HG03575 (cell line): ENCODE measurements around the gene ITGB1BP1.
"Not testable (repeated sequence)": the region's sequence is repeated elsewhere in the genome, so short reads cannot be mapped to it uniquely, and the experiment has no call there.

Experiments used
- ATAC-seq: cut with Tn5 transposase; IDR thresholded peaks from one replicate; pipeline ENCODE4 v1.9.1; 2021; ENCODE audit not compliant: unreplicated experiment, insufficient number of reproducible peaks, low FRiP score; ENCODE audit errors: extremely low read depth

The ITGB1BP1 gene

DNA sequence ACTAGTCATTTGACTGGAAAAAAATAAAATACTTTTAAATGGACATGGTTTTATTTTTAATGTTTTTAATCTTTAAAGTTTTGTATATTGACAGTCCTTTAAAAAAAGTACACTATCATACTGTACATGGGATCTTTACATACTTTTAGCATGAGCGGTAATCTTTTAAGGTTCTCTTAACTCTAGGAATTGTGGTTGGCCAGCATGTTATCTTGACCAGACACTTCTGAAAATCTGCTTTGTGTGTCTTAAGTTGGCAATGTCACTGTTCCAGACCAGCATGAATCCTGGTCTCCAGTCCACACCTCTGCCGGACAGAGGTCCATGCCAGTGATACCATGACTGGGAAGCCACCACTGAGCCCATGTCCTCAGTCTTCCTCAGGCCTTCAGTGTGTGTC, 17.7 kb downstream of the ITGB1BP1 start:
- ATAC-seq = no peak

DNA sequence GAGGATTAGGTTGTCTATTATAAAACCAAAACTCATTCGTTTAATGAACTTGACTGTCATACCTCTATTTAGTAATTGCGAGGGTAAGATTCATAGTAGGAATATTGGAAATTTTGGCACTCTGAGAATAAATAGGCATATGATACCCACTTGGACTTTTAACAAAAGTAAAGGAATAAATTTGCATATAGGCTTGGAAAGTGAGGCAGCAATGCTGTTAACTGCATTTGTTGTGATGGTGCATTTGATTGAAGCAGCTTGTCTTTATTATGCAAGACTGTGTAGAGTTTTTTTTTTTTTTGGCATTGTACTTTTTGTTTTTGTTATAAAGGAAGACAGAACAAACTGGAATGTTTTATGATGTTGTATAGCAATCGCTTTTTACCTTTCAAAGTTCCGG, 18.9 kb downstream of the ITGB1BP1 start:
- no peak for ATAC-seq

DNA sequence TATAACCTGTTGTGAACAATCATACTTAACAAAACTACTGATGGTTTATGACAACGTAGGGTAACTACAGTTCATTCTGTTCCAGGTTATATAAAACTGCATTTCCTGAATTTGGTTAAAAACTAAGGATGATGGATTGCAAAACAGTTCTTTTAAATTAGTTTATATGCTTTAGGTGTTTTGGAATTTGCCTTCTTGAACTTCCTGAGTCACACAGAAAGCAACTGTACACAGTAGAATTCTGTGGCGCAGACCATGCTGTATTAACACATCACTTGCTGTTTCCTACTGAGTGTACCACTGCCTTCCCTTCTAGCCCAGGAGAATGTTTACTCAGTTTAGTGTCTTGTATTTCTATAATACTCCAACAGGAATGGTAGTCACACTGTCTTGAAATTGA, 19.4 kb downstream of the ITGB1BP1 start:
- no peak for ATAC-seq

DNA sequence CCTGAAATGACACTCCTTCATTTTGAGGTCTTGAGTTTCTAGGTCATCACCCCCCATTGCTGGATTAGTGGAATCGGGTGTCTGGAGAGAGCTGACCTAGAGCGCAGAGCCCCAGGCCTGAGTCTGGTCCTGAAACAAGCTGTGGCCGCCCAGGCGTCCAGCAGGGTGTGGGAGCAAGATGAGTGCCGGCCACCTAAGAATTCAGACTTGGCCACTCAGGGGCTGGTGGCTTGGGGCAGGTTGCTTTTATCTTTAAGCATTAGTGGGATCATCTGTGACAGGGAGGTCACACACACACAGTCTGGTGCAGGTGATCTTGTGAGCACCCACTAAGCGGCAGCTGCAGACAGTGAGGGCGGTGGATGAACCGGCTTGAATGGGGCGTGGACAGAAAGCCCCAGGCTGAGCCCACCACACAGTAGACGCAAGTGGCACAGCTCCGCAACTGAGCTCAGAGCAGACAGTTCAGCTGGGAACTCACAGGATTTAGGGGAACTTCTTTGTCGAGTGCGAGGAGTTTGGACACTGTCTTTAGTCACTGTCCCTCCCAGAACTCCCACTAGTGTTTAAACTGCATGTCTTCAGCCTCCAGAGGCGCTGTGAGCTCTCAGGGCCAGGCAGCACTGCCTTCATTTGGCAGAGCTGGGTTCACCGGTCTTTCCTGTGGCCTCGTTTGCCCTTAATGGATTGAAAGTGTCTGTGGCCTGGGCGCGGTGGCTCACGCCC, 21.5 kb downstream of the ITGB1BP1 start:
- no peak for ATAC-seq

DNA sequence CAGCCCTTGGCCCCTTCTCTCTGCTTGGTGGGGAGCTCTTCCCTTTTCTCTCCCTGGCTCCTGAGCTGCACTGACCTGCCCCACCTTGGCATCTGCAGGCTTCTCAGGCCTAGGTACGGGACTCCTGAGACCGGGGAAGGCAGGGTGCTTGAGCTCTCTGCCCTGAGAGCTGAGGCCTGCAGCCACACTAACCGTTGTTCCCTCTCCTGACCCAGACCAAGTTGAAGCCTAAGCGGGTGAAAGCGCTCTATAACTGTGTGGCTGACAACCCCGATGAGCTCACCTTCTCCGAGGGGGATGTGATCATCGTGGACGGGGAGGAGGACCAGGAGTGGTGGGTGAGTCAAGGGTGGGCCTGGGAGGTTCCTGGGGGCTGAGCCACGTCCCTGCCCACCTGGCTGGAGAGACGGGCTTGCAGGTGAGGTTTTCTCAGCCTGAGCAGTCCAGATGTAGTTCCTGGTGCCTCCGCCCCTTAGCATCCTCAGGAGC, 22.2 kb downstream of the ITGB1BP1 start:
- no peak for ATAC-seq

DNA sequence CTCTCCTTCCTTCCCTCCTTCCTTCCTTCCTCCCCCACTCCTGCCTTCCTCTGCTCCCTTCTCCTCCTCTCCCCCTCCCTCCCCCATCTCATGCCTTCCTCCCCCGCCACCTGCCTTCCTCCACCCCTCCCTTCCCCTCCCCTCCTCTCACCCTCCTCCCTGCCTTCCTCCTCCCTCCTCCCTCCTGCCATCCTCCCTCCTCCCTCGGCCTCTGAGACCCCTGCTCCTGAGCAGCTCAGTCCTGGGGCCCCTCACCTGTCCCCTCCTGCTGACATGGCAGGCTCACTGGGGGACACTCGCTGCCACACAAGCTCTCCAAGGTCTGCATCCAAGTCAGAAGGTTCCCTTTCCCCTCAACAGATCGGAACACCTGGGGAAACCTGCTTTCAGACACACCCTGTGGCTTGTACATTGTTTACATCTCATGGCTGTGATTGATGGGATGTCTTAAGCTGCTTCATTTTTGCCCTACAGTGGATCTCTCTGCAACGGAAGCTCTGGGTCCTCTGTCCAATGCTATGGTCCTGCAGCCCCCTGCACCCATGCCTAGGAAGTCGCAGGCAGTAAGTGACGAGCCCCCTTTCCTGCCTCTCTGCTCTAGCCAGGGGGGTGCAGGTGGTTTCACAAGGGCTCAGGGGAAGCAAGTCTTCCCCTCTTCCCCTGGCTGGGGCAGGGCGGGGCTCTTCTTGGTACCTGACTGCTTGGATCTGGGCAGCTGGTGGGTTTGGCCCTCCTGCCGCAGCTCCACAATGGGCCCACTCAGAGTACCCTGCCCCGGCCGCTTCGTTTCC, 22.9 kb downstream of the ITGB1BP1 start:
- no peak for ATAC-seq

DNA sequence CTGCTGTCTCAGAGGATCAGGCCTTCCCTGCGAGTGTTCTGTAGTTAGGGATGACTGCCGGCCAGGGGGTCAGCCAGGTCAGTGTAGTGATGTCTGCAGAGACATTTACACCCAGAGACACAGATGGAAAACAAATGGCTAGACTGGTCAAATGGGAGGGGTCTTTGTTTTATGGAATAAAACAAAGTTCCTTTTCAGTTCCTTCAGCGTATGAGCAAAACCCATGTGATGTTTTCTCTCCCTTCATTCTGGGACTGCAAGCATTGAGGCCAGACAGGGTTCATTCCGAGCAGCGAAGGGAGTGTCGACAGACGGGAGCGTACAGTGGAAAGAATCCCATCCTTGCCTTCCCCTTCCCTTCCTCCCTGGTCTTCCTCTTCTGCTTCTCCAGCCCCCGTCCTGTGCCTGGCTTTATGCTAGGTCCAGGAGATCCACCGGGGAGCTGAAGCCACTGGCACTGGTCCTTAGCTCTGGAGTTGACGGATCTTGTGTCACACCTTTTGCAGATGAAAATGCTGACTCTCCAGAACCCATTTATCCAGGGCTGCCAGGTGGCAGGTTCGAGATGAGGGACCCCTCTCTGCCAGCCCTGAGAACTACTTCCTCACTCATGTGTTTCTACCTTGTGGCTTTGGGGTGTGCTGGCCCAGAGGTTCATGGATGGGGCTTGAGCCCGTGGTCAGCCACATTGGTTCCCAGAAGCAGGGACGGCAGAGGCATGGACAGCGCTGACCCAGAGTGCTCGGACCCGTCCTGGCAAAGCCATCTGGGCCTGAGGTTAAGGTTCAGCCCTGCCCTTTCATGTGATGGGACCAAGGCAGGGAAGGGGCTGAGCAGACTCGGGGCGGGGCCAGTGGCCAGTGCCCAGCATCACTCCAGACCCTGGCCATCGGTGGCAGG, 24.2 kb downstream of the ITGB1BP1 start:
- ATAC-seq = no peak

DNA sequence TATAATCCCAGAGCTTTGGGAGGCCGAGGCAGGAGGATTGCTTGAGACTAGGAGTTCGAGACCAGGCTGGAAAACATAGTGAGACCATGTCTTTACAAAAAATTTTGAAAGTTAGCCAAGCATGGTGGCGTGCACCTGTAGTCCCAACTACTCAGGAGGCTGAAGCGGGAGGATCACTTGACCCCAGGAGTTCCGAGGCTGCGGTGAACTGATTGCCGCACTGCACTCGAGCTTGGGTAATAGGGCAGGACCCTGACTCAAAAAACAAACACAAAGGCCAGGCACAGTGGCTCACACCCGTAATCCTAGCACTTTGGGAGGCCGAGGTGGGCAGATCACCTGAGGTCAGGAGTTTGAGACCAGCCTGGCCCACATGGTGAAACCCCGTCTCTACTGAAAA, 25.1 kb downstream of the ITGB1BP1 start:
- ATAC-seq = not testable (repeated sequence)

DNA sequence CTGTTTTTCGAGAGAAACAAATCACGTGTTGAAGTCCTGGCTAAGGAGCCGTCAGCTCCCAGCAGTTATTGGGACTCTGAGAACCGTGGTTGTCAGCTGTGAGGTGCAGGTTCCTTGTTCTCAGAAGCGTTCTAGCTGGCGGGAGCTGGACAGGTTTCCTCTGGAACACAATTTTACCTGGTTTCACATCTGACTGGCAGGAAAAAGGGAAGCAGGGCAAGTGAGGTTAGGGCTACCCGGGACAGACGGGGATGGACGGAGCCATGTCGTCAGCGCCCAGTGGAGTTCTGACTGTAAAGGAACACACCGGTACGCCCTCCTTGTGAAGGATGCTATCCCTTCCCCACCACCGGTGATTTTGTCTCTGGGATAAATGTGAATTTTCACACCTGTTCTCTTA, 26.1 kb downstream of the ITGB1BP1 start:
- no peak for ATAC-seq

DNA sequence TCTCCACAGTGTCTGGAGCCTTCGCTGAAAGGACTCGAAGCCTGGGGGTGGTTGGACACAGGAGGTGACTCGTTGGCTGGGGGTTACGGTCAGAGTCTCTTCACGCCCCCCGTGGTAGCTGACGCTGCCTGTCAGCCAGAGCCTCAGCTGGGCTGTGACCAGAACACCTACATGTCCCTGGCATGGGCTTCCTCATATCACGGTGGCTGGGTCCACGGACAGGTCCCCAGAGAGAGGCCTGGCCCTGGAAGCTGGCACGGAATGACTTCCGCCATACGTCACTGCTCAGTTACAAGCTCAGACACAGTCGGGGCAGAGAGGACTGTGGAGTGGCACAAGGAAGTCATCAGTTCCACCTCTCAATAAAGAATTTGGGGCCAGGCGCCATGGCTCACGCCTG, 28.5 kb downstream of the ITGB1BP1 start:
- ATAC-seq = no peak

DNA sequence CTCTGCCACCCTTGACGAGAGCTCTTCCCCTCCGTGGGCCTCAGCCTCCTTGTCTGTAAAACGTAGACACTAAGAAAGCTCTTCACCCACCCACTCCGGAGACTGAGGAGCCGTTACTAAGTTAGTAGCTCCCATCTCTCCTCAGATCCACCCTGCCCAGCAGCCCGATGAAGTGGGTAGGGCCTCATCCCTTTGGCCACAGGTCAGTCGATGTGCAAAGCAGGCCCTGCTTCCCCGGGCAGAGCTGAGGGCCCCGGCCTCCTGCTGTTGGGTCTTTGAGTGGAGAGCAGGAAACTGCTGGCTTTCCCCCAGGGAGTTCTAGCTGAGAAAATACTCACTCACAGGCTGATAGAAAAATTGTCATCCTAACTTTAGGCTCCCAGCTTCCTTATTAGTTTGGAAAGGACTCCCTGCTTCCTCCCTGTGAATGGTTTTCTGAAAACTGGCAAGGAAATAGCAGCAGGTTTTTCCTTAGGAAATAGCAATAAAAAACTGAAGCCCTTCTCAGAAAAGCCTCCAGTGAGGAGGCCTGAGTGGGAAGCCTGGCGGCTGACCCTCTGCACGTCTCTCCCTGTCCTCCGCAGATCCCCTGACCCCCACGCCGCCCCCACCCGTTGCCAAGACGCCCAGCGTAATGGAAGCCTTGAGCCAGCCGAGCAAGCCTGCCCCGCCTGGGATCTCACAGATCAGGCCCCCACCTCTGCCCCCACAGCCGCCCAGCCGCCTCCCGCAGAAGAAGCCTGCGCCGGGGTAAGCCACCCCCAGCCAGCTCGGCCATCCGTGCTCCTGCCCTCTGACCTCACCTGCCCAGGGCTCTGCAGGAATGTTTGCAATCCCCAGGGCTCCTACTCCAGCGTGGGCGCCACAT, 30.2 kb downstream of the ITGB1BP1 start:
- no peak for ATAC-seq

DNA sequence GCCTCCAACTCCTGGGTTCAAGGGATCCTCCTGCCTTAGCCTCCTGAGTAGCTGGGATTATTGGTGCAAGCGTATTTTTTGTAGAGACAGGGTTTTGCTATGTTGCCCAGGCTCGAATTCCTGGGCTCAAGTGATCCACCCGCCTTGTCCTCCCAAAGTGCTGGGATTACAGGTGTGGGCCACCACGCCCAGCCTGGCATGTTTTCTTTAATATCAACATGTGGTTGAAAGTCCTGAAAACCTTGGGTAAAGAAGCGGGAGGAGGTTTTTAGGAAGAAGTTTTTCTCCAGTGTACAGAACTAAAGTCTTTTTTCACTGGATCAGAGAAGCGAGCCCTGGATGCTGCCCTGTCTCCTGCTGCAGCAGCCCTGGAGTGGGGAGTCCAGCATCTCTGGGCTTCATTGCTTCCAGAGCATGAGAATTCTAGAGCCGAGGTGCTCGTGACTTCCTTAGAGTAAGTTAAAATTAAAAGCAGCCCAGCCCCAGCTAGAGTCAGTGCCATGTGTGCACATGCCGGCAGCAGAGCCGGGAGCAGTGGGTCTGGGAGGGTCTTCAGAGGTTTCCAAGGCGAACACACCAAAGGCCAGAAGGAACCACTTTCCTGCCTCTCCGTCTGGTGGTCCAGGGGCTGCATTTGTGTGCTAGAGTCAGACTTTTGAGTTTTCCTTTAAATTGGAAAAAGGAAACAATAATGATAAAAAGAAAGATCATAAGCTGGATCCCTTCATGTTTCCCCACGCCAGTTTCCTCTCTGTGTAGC, 31.2 kb downstream of the ITGB1BP1 start:
- ATAC-seq = no peak

DNA sequence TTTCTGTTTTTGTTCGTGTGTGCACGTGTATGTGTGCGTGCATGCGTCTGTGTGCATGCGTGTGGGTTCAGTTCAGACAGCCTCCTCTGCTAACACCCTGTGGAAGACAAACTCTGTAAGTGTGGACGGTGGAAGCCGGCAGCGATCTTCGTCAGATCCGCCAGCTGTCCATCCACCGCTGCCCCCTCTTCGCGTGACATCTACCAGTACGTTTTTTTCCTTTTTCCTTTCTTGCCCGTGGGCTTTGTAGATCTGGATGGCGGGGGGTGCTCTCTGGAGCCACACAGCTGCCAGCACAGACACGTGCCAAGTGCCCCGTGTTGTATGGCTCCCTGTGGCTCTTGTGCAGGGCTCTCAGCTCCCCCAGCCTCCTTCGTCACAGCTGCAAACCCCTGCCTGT, 32.3 kb downstream of the ITGB1BP1 start:
- ATAC-seq = no peak

DNA sequence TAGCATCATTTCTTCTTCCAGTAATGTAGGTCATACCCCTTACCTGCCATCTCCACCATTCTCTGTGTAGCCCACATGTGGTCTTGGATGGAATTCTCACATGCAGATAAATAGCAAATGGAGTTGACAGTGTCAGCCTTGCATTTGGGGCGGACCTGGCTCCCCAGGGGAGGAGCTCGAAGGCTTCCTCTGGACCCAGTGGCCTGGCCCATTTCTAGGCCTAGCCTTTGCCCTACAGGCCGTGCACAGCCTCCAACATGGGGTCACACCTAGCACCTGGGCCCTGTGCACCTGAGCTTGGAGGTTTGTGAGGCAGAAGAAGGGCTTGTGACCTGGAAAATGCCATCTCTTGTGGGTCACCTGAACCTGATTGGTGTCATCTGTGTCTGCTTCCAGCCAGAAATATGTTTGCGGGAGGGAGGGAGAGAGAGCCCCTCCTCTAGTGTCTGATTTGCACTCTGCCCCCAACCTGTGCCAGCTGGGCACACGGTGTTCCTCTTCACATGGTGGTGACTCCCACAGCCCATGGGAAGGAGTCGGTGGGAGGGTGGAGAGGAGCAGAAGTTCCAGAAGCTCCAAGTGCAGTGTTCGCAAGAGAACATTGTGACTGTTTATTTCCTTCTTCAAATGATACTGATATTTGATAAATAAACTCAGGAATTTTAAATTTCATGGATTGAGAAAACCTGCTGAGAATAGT, 33.0 kb downstream of the ITGB1BP1 start:
- ATAC-seq = no peak

DNA sequence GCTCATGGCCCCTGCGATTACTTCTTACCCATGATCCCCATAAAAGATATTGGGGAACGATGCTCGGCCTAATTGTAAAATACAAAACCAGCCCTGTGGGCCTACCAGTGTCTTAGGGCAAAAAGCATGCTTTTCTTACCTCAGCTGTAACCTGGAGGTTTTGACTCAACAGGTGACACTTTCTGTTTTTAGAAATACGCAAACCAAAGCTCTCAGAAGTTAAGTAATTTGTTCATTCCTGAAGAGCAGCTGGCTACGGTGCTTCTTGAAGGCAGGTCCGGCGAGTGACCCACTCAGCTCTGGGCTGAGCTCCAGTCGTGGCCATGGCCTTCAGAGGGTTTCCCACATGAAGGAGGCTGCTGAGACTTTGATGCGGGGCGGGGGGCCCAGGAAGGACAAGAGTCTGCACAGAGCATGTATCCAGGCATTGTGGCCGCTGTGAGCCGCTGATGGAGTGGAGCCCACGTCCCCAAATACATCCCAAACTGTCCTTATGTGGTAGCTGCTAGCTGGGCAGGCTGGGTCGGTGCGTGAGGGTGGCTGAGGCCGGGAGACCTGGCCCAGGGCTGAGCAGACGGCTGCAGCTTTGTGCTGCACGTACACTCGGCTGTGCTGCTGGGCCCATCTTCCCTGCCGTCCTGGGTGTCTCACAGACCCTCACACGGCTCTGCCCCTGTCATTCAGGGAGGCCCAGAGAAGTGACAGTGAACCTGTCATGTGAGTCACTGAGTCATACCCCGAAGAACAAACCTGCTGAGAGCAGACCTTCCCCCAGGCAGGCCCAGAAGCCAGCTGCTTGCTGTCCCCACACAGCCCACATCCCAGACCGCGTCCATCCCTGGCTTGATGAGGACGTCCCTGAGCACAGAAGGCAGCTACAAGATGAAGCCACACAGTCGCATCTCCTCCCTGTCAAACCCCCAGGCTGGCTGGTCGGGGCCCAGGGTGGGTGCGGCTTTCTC, 34.1 kb downstream of the ITGB1BP1 start:
- ATAC-seq = no peak

DNA sequence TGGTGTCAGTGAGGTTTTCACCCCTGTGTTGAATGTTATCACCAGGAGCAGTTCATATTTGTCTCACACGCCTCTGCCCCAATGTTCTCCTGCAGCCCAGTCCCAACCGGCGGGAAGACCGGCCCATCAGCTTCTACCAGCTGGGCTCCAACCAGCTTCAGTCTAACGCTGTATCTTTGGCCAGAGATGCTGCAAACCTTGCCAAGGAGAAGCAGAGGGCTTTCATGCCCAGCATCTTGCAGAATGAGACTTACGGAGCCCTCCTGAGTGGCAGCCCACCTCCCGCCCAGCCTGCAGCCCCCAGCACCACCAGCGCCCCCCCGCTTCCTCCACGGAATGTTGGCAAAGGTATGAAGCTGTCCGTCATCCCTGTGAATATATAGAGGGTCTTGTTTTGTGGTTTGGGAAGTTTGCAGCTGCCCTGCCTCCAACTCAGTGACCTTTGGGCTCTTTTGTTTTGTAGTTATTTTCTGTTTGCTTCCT, 35.1 kb downstream of the ITGB1BP1 start:
- no peak for ATAC-seq
